ENCODE measurements around the gene STK11IP. TPM values are rescaled to one million over a fixed set of nuclear protein-coding genes. Genes with fewer than 3 reads are reported as not detected.

STK11IP gene
- total and polyA plus RNA-seq, 2 of the 13 experiments (the other 11 are each of a cell fraction or from before 2014, with no cell fraction given): 12.8 to 24.0 TPM

DNA sequence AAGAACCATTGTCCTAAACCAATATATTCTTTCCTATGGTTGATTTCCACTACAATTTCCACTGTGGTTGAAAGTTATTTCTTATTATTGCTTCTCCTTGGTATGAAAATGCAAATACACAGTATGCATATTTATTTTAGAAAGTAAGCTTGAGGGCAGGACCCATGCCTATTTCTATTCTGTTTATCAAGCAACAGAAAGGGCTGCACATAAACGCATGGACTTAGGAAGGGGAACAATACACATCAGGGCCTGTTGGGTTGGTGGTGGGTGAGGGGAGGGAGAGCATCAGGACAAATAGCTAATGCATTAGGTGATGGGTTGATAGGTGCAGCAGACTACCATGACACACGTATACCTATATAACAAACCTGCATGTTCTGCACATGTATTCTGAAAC is 50.5 kb downstream of the STK11IP start (continued):
- TF ChIP-seq ZNF296 (CRISPR knock-in tag; conservative IDR thresholded peaks at IDR 0.05) (no peak), SP5 (CRISPR knock-in tag; IDR thresholded peaks at IDR 0.05; ENCODE audit: borderline replicate concordance, low read depth) (no peak), ZNF17 (CRISPR knock-in tag; IDR thresholded peaks at IDR 0.05) (no peak), EP300 (IDR thresholded peaks at IDR 0.05; ENCODE audit: low read depth in 2 of 2, low read length in 2 of 2) (no peak), EP300 (CRISPR knock-in tag; IDR thresholded peaks at IDR 0.05; ENCODE audit: borderline replicate concordance) (no peak), SETDB1 (CRISPR knock-in tag; IDR thresholded peaks at IDR 0.05; ENCODE audit: borderline replicate concordance) (no peak), YEATS4 (CRISPR knock-in tag; IDR thresholded peaks at IDR 0.05; ENCODE audit: borderline replicate concordance) (no peak)

DNA sequence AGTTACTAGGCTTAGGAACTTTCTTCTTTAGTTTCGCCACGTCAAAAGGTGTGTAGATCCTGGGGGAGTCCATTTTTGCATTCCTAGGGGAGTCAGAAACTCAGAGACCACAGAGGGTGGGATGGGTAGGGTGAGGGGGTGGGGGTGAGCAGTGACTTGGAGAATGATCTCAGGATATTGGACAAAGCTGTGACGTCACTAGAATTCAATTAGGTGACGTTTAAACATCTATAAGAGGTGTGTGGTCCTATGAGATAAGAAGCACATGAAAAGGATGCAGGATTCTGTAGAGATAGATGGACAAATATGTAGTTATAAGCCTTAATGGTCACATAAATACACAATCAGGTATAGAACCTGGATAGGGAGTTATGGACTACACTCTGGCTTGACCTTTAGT is 51.3 kb downstream of the STK11IP start:
- Histone ChIP-seq H3K27ac (ENCODE audit: extremely low read length, insufficient read depth, low read length) (no peak overlapping the region), H3K79me2 (ENCODE audit: insufficient read depth, low read length) (no peaks in the 10 kb centered on the region), H3K36me3 (replicated peaks in 1 of 2; ENCODE audit: control insufficient read depth in 1 of 2, insufficient read depth in 2 of 2, low read length in 2 of 2) (no peaks in the 10 kb centered on the region), H3K4me1 (ENCODE audit: insufficient read depth, low read length) (peaks cover 22% of the 10 kb centered on the region), H4K20me1 (ENCODE audit: insufficient read depth, low read length) (no peaks in the 10 kb centered on the region), H2AFZ (ENCODE audit: low read length) (no peak overlapping the region), H3K27me3 (ENCODE audit: control insufficient read depth in 1 of 2, insufficient read depth in 2 of 2, low read length in 2 of 2) (peaks cover 0 to 53% of the 10 kb centered on the region in 2 experiments; a peak in 4 of 5 replicates), H3K9me3 (ENCODE audit: low read length) (no peaks in the 10 kb centered on the region), H3K9ac (ENCODE audit: insufficient read depth, low read depth, low read length) (no peak overlapping the region), H3K4me2 (ENCODE audit: low read depth, low read length) (no peak overlapping the region), H3K4me3 (replicated peaks in 1 of 3; ENCODE audit: insufficient read depth in 1 of 3, low read depth in 2 of 3, low read length in 3 of 3) (no peak overlapping the region)
- WGBS (ENCODE audit: low lambda C conversion rate): 17% methylated on average over 4 of the region's 4 CpGs
- no peak for FAIRE-seq
- TF ChIP-seq CREB1 (IDR thresholded peaks at IDR 0.05): peak; percentile 98
- TF ChIP-seq CREB1 (CRISPR knock-in tag; IDR thresholded peaks at IDR 0.05): no peak
- TF ChIP-seq ATF7 (IDR thresholded peaks at IDR 0.05): peak; percentile 88
- TF ChIP-seq ATF7 (CRISPR knock-in tag; IDR thresholded peaks at IDR 0.05): no peak
- no peak for TF ChIP-seq ISX (CRISPR knock-in tag; conservative IDR thresholded peaks at IDR 0.05)
- BruUV-seq (replicated peaks): no TSS peak
- CTCF ChIA-PET (ENCODE audit: low intra/inter-chr PET ratio, low total read pairs): no interaction called here
- ATAC-seq: no peak
- POLR2A ChIA-PET: no interaction called here
- no peak for DNase-seq (ENCODE audit: low spot score)
- intact Hi-C loops (cut with micrococcal nuclease; ENCODE audit: unreplicated experiment): no loop called here
- in situ Hi-C loops (cut with HindIII; ENCODE audit: extremely low pct_ligation_motif_present, low pct_unique_long_range_greater_than_20kb): no loop called here

All from HepG2 (cell line).